GM10266 (cell line): Measurements from ENCODE around the gene ZNF609.

ENCODE experiments used
- DNase-seq: peaks from one replicate; pipeline ENCODE4 v3.0.0; 2012; ENCODE audit errors: extremely low spot score
- CTCF ChIP-seq: IDR thresholded peaks from 2 replicates; pipeline ENCODE4 v1.5.1; 2012; ENCODE audit warnings: mild to moderate bottlenecking, low read depth; ENCODE audit not compliant: control insufficient read depth, insufficient read depth; ENCODE audit errors: missing control alignments

The ZNF609 gene

GRCh38 chr15:64472161-64472560, 11.8 kb downstream of the ZNF609 start:
- TF ChIP-seq CTCF = no peak
- DNase-seq = no peak

DNA sequence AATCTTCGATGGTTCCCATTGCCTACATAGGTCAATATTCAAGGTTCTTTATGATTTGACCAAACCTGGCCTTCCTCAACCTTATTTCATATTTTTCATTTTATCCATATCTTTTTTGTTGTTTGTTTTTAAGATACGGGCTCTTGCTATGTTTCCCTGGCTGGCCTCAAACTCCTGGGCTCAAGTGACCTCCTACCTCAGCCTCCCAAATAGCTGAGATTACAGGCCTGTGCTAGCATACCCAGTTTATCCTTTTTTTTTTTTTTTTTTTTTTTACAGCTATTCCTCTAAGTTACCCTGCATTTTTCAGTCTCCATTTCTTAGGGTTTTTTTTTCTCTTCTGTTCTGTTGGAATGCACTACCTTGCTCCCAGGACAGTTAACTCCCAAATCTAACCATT, 14.5 kb downstream of the ZNF609 start:
- TF ChIP-seq CTCF = no peak

DNA sequence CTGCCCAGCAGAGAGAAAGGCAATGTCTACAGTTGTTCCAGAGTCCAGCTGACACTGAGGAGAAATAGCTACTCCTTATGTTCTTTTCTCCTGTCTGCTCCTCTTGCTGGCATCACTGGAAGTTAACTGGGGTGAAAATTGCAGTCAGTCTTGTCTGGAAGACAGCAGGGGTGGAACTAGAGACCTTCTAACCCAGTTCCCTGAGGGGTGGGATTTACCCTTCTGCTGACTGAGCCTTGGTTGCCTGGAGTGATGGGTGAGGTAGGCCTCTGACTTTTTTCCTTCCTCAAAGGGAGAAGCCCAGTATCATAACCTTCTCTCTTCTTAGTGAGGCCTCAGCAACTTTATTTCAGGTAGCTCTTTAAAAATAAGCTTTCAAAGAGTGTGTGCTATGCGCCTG, 16.2 kb downstream of the ZNF609 start:
- no peak for DNase-seq

More for the DNA sequence above, 14.5 kb downstream of the ZNF609 start:
- no peak for DNase-seq

GRCh38 chr15:64478863-64479262, 18.5 kb downstream of the ZNF609 start:
- no peak for TF ChIP-seq CTCF
- no peak for DNase-seq

More for the DNA sequence above, 16.2 kb downstream of the ZNF609 start:
- no peak for TF ChIP-seq CTCF

GRCh38 chr15:64480891-64481290, 20.5 kb downstream of the ZNF609 start:
- no peak for TF ChIP-seq CTCF

DNA sequence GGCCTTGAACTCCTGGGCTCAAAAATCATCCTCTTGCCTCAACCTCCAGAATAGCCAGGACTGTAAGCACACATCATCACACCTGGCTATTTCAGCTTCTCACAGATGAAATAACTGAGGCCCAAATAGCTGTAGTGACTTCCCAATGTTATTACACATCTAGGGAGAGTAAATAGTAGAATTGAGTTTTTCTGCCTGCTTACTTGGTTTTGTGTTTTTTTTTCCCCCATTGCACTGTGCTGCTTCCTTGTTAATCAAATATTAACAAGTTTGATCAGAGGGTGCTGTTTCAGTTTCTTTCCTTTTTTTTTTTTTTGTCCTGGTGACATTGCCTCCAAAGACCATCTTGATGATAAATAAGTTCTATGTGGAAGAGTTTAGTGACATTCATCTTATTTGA, 23.4 kb downstream of the ZNF609 start:
- no peak for DNase-seq

More at GRCh38 chr15:64480891-64481290, 20.5 kb downstream of the ZNF609 start:
- DNase-seq = no peak

GRCh38 chr15:64485796-64486195, 25.4 kb downstream of the ZNF609 start:
- TF ChIP-seq CTCF = no peak
- DNase-seq = no peak

More for the DNA sequence above, 23.4 kb downstream of the ZNF609 start:
- TF ChIP-seq CTCF = no peak
